Left kidney (tissue), 8 donors: ENCODE data around the gene TMEM43. TPM values are rescaled to one million over a fixed set of nuclear protein-coding genes. Genes with fewer than 3 reads are reported as not detected.
"Not testable (repeated sequence)": the region's sequence is repeated elsewhere in the genome, so short reads cannot be mapped to it uniquely, and the experiment has no call there.

Experiments
- DNase-seq: peaks from one replicate; pipeline ENCODE4 v3.0.0-alpha.2; 2013
- long read RNA-seq, 8 donors: transcript quantifications; one replicate each; lab custom pipeline, GENCODE V29; 2026
- polyA plus RNA-seq: library from polyadenylated mRNA; unstranded; fragments of 120-200 nt; gene quantifications from one replicate; pipeline ENCODE4 v1.2.1, GENCODE V29; 2013; ENCODE audit not compliant: insufficient read length

Gene TMEM43, protein sequence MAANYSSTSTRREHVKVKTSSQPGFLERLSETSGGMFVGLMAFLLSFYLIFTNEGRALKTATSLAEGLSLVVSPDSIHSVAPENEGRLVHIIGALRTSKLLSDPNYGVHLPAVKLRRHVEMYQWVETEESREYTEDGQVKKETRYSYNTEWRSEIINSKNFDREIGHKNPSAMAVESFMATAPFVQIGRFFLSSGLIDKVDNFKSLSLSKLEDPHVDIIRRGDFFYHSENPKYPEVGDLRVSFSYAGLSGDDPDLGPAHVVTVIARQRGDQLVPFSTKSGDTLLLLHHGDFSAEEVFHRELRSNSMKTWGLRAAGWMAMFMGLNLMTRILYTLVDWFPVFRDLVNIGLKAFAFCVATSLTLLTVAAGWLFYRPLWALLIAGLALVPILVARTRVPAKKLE
- 53.5 TPM for polyA plus RNA-seq
- long read RNA-seq, donor 1, transcript TMEM43-201 (12 exons, 3,341 nt) = major isoform, 13 of 13 reads
- long read RNA-seq, donor 1, partial matches to known transcripts = 0 of 13 reads
- long read RNA-seq, donor 1, other reads (novel, unspliced or antisense) = 0 of 13 reads
- long read RNA-seq, donor 2, transcript TMEM43-201 (12 exons, 3,341 nt) = major isoform, 18 of 18 reads
- long read RNA-seq, donor 2, partial matches to known transcripts = 0 of 18 reads
- long read RNA-seq, donor 2, other reads (novel, unspliced or antisense) = 0 of 18 reads
- long read RNA-seq, donor 3, transcript TMEM43-201 (12 exons, 3,341 nt) = major isoform, 13 of 13 reads
- long read RNA-seq, donor 3, partial matches to known transcripts = 0 of 13 reads
- long read RNA-seq, donor 3, other reads (novel, unspliced or antisense) = 0 of 13 reads
- long read RNA-seq, donor 4 = 0 reads
- long read RNA-seq, donor 5, transcript TMEM43-201 (12 exons, 3,341 nt) = major isoform, 21 of 21 reads
- long read RNA-seq, donor 5, partial matches to known transcripts = 0 of 21 reads
- long read RNA-seq, donor 5, other reads (novel, unspliced or antisense) = 0 of 21 reads
- long read RNA-seq, donor 6, transcript TMEM43-201 (12 exons, 3,341 nt) = major isoform, 11 of 11 reads
- long read RNA-seq, donor 6, partial matches to known transcripts = 0 of 11 reads
- long read RNA-seq, donor 6, other reads (novel, unspliced or antisense) = 0 of 11 reads
- long read RNA-seq, donor 7, transcript TMEM43-201 (12 exons, 3,341 nt) = major isoform, 25 of 25 reads
- long read RNA-seq, donor 7, partial matches to known transcripts = 0 of 25 reads
- long read RNA-seq, donor 7, other reads (novel, unspliced or antisense) = 0 of 25 reads
- long read RNA-seq, donor 8, transcript TMEM43-201 (12 exons, 3,341 nt) = major isoform, 9 of 9 reads
- long read RNA-seq, donor 8, partial matches to known transcripts = 0 of 9 reads
- long read RNA-seq, donor 8, other reads (novel, unspliced or antisense) = 0 of 9 reads

- DNase-seq = peak; percentile 98
Observed at GRCh38 chr3:14124615-14125192, at the start of gene TMEM43, which contains the start of gene CHCHD4. Gene TMEM43, plus strand, starts transcription at chr3:14125052. Its CDS starts 142 bp downstream, at chr3:14125194. Gene CHCHD4, minus strand, starts transcription at chr3:14124870. Its CDS starts 194 bp downstream, at chr3:14124676.

DNA sequence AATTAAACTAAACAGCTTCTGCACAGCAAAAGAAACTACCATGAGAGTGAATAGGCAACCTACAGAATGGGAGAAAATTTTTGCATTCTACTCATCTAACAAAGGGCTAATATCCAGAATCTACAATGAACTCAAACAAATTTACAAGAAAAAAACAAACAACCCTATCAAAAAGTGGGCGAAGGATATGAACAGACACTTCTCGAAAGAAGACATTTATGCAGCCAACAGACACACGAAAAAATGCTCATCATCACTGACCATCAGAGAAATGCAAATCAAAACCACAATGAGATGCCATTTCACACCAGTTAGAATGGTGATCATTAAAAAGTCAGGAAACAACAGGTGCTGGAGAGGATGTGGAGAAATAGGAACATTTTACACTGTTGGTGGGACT lies 49.6 kb upstream of the TMEM43 start:
- DNase-seq = not testable (repeated sequence)

DNA sequence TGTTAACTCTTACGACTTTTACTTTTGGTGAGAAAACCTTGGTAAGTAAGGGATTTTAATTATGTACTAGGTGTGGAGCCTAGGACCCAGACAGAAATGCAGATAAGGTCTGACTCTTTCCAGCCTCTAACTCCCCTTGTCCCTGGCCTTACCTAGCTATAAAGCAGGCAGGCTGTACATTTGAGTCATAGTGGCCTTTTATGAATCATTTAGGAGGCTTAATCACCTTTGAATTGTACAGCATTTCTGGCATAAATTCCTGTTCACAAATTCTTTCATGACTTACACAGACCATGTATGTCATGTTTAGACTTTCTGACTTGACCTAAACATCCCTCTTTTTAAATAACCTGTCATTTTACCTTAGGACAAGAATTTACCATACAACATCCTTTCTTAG lies 47.5 kb upstream of the TMEM43 start:
- DNase-seq = no peak

- no peak for DNase-seq
Observed at GRCh38 chr3:14082108-14082657, 42.7 kb upstream of the TMEM43 start.

- not testable (repeated sequence) for DNase-seq
Observed at GRCh38 chr3:14087461-14087860, 37.4 kb upstream of the TMEM43 start.

DNA sequence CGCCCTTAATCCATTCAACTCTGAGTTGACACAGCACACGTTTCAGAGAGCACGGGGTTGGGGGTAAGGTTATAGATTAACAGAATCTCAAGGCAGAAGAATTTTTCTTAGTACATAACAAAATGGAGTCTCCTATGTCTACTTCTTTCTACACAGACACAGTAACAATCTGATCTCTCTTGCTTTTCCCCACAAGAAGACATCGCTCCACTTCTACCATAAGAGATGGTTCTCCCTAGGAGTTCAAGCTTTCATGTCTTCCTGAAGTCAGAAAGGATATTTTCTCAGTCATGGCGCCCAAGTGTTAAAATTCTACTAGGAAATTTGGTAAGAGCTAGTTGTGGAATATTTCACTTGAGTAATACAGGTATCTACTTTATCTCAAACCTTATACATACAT lies 32.9 kb upstream of the TMEM43 start:
- not testable (repeated sequence) for DNase-seq

GRCh38 chr3:14092464-14092863 lies 32.4 kb upstream of the TMEM43 start:
- DNase-seq = no peak

DNA sequence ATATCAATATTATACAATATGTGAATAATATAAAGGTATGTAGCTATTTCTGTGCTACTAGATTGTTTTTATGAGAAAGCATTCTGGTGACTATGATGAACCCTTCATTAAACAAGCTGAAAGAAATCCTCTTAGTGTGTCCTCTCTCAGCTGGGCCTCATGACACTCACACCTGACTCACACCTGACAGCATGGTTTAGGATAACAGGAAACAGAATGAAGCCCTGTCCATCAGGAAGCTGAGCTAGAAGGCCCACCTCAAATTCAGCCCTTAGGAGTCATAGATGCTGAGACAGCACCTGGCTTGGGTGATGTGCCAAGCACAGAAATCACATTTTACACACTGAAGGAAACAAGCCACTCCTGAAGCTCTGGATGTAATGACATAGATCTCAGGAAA lies 31.0 kb upstream of the TMEM43 start:
- no peak for DNase-seq

- no peak for DNase-seq
Observed at GRCh38 chr3:14096742-14097141, 28.1 kb upstream of the TMEM43 start.

DNA sequence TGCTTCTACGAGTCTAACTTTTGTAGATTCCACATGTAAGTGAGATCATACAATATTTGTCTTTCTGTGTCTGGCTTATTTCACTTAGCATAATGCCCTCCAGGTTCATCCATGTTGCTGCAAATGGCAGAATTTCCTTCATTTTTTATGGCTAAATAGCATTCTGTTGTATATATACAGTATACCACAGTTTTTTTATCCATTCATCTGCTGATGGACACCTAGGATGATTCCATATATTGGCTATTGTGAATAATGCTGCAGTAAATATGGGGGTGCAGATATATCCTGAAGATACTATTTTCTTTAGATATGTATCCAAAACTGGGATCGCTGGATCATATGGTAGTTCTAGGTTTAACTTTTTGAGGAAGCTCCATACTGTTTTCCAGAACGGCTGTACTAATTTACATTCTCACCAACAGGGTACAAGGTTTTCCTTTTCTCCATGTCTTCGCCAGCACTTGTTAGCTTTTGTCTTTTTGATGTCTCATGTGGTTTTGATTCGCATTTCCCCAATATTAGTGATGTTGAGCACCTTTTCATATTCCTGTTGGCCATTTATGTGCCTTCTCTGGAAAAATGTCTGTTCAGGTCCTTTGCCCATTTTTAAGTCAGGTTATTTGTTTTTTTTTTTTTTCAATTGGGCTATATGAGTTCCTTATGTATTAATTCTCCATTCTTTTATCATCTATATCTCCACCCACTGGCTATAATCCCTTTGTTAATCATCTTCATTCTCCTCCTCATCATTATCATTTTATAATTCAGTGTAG lies 27.0 kb upstream of the TMEM43 start:
- DNase-seq = no peak

DNA sequence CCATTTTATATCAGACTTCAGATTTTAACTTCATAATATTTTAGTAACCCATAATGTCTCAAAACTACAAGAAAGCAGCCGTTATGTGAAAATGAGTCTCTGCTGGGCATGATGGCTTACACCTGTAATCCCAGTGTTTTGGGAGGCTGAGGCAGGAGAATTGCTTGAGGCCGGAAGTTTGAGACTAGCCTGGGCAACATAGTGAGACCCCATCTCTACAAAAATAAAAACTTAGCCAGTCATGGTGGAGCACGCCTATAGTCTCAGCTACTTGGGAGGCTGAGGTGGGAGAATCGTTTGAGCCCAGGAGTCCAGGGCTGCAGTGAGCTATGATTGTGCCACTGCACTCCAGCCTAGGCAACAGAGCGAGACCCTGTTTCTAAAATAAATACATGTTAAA lies 15.0 kb upstream of the TMEM43 start:
- DNase-seq = not testable (repeated sequence)

- DNase-seq = no peak
Observed at GRCh38 chr3:14110699-14111098, 14.2 kb upstream of the TMEM43 start.

GRCh38 chr3:14113965-14114635 lies 10.8 kb upstream of the TMEM43 start:
- peak; percentile 24 for DNase-seq

GRCh38 chr3:14117468-14118399 lies 7.1 kb upstream of the TMEM43 start:
- DNase-seq = no peak

GRCh38 chr3:14118400-14119381 lies 6.2 kb upstream of the TMEM43 start:
- DNase-seq = no peak

- no peak for DNase-seq
Observed at GRCh38 chr3:14119651-14120050, 5.2 kb upstream of the TMEM43 start.
